KBM-7 (cell line): ENCODE data around the gene MAP1LC3B.

Experiments used
- DNase-seq: peaks from one replicate; pipeline ENCODE4 v3.0.0-alpha.2; 2015
- in situ Hi-C: fragments of 300-500 bp; cut with MboI; formaldehyde crosslinking; loops from 2 replicates; pipeline ENCODE4 v1.14.3; 2020; ENCODE audit warnings: low sequenced_read_pairs, low pct_unique_long_range_greater_than_20kb, mixed read lengths

Gene MAP1LC3B

GRCh38 chr16:87391950-87392820, at the start of gene MAP1LC3B:
Gene MAP1LC3B, plus strand, starts transcription at chr16:87392336. Its CDS starts 92 bp downstream, at chr16:87392428.
- in situ Hi-C loops, result no loop called here
- peak; percentile 98 for DNase-seq

DNA sequence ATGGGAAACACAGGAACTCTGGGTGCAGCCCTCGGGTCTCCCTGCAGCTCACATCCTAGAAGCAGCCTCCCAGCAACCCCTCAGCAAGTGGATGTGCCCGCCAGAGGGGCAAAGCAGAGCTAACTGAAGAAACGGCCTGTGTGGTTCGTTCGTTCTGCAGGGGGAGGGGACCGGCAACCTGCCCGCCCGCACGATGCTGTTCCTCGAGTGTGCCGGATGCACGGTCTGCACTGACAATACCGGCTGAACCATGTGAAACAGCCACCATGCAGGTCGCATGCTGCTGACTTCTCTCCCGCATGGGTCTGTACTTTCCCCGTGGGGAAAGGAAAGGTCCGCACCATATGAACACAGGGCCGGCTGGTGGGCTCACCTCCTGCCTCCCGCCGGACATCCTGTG, 49.6 kb upstream of the MAP1LC3B start:
- in situ Hi-C loops, result no loop called here
- no peak for DNase-seq

DNA sequence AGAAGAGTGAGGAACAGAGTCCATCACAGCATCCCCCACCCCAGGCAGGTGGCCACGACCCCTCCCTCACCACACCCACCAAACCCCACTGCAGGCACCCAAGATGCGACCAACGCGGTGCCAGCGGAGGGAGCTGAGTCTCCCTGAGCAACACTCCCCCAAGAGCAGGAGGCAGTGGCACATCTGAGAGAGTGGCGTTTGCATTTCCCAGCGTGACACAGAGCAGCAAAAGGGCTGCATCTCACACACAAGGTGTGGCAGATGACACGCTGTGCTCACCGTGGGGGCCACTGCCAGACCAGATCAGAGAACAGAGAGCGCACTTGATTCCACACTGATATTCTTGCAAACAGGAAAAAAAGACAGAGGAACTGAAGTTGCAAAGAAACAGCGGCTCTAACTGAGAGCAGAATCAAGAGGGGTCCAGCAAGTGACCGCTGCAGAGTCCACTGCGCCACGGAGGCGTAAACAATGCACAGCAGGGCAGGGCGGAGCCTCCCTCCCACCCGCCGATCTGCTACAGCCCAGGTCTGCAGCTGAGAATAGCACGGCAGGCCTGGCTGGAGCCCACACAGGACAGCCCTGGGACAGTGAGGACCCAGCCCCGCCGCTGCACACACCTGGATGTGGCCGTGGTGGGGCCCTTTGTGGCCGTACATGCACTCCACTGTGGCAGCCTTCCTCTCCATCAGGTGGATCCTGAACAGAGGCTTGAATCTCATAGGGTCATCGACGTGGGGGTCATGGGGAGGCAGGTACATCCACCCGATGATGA, 49.0 kb upstream of the MAP1LC3B start:
- in situ Hi-C loops, result no loop called here
- DNase-seq, result no peak

DNA sequence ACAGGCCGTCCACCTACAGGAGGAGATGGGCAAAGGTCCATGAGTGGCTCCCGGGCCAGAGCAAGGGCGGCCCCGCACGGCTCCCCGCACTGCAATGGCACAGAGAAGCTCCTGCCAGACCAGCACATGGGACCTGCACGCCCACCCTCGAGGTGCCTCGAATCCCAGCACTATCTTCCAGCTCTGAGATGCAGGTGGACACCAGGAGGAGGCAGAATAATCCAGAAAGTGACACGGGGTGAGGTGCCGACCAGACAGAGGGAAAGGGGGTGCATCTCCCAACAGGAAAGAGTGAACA, 48.4 kb upstream of the MAP1LC3B start:
- in situ Hi-C loops, result no loop called here
- no peak for DNase-seq

GRCh38 chr16:87344165-87344930, 47.8 kb upstream of the MAP1LC3B start:
- in situ Hi-C loops, result no loop called here
- no peak for DNase-seq

DNA sequence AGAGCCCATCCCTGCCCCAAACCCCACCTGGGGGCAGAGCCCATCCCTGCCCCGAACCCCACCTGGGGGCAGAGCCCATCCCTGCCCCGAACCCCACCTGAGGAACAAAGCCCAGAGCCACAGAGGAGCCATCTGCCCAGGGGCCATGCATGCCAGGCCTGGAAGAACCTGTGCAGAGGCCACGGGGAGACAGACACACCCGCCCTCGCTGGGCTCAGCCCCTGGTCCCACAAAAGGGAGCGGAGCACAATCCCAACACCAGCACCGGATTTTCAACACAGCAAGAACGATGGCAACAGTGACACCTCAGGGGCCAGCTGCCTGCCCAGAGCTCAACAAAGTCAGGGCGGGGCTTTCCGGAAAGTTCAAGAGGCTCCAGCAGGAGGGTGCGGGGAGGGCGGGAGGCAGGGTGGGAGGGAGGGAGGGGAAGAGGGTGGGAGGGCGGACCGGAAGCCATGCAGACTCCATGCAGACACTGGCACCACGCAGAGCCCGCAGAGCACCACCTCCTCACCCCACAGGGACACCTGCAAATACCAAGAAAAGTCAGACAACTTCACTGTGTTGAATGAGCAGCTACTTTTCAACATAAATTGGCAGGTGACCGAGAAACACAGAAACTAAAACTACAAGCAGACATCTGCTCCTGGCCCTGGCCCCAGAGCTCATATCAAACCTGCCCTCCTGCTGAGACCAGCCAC, 47.1 kb upstream of the MAP1LC3B start:
- in situ Hi-C loops, result no loop called here
- no peak for DNase-seq

- DNase-seq, result no peak
- in situ Hi-C loops, result no loop called here
Observed at GRCh38 chr16:87345726-87346424, 46.3 kb upstream of the MAP1LC3B start.

DNA sequence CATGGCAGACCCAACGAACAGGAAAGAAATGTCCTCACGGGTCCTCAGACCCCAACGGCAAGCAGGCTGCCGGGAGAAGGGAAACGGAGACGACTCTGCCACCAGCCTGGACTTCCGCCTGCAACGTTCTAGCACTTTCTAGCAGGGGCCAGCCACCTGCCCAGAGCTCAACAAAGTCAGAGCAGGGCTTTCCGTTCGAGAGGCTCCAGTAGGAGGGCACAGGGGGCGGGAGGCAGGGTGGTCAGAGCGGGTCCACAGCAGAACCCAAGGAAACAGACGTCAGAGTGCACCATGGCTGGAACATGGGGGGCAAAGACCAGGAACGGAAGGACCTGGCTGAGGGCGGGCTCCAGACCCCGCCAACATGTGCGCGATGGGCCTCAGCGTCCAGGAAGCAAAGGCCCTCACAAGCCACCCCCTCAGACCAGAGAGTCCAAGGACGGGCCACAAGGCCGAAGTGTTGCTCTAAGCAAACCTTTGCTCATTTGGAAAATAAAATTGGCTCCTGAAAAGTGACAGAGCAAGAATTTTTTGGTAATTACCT, 45.5 kb upstream of the MAP1LC3B start:
- in situ Hi-C loops, result no loop called here
- DNase-seq, result no peak

- in situ Hi-C loops, result no loop called here
- DNase-seq, result no peak
Observed at GRCh38 chr16:87347932-87348615, 44.1 kb upstream of the MAP1LC3B start.

DNA sequence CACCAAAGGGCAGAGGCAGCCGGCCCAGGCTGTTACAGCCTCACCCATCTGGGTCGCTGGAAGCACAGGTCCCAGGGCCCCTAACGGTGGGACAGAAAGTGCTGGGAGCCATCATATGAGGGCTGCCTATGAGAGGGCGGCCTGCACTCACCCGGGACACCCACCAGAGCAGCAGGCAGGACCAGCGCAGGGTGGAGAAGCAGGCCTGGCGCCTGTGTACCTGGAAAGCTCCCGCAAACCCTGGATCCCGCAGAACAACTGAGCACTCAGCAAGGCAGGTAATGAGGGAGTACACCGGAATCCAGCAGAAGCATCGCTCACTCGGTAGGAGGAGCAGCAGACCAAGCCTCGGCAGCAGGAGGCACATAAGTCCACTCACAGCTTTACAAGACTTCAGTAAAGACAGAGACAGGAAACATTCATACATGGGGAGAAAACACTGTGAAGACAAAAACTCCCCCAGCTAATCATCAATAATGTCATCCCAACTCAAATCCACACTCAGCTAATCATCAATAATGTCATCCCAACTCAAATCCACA, 43.4 kb upstream of the MAP1LC3B start:
- no peak for DNase-seq
- in situ Hi-C loops, result no loop called here

DNA sequence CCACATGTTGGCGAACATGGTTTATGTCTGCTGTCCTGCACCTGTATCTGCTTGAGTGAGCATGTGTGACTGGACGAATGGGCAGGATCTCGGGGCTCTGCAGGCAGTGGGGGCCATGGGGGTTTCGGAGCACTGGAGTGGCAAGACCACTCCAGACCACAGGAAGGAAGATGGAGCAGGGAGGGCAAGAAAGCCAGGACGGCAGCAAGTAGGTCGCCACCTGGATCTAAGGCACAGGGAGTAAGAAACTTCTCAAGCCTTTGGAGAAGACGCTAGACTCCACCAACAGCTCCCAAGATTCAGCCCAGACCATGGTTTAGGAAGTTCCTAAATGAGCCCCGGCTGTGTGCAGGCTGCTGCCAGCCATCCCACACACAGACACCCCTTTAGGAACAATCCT, 42.1 kb upstream of the MAP1LC3B start:
- in situ Hi-C loops, result no loop called here

GRCh38 chr16:87350681-87351319, 41.3 kb upstream of the MAP1LC3B start:
- in situ Hi-C loops, result no loop called here
- no peak for DNase-seq

More for the DNA sequence above, 42.1 kb upstream of the MAP1LC3B start:
- DNase-seq, result no peak

DNA sequence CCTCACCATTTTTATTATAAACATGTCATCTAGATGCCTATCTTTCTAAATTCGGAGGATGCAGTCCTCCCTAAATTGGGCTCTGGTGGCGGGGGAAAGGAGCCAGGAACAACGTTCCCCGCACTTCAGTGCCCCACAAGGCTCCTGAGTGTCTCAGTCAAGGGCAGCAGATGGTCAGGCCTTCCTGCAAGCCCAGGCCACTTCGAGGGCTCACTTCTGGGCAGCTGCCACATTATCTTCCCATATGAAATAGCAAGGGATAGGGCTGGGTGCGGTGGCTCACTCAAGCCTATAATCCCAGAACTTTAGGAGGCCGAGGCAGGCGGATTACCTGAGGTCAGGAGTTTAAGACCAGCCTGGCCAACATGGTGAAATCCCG, 40.8 kb upstream of the MAP1LC3B start:
- no peak for DNase-seq
- in situ Hi-C loops, result no loop called here

GRCh38 chr16:87352818-87353217, 39.3 kb upstream of the MAP1LC3B start:
- DNase-seq, result no peak
- in situ Hi-C loops, result no loop called here

DNA sequence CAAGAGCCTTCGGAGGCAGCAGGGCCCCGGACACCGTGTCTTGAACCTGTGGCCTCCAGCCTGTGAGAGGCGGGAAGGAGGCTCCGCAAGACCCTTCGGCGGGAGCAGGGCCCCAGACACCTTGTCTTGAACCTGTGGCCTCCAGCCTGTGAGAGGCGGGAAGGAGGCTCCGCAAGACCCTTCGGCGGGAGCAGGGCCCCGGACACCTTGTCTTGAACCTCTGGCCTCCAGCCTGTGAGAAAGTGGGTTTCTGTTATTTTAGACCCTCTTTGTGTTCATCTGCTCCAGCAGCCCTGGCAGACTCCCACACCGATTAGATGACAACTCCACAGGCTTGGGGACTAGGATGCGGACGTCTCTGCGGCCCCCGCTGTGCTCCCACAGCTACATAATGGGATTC, 38.5 kb upstream of the MAP1LC3B start:
- in situ Hi-C loops, result no loop called here
- DNase-seq, result no peak

DNA sequence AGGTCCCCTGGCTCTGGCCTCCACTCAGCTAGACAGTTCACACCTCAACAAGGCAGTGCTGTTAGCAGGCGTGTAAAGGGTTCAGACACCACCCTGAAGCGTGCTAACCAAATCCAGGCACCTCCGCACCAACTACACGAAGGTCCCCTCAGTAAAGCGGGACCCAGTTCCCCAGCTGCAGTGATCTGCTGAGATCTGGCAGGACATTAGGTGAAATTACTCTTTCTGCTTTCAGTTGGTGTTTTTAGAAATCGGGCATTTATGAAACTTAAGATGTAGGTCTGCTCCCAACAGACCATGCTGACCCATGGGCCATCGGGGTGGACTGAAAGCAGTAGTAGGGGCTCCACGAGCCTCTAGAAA, 35.7 kb upstream of the MAP1LC3B start:
- no peak for DNase-seq
- in situ Hi-C loops, result no loop called here

GRCh38 chr16:87358250-87358649, 33.9 kb upstream of the MAP1LC3B start:
- in situ Hi-C loops, result no loop called here
- DNase-seq, result no peak
